ENCODE measurements around the gene RCE1. TPM values are rescaled to one million over a fixed set of nuclear protein-coding genes. Genes with fewer than 3 reads are reported as not detected.

The RCE1 gene
- polyA plus RNA-seq, 12 donors: 11.2 to 29.3 (median 12.6) TPM; not detected in 1

DNA sequence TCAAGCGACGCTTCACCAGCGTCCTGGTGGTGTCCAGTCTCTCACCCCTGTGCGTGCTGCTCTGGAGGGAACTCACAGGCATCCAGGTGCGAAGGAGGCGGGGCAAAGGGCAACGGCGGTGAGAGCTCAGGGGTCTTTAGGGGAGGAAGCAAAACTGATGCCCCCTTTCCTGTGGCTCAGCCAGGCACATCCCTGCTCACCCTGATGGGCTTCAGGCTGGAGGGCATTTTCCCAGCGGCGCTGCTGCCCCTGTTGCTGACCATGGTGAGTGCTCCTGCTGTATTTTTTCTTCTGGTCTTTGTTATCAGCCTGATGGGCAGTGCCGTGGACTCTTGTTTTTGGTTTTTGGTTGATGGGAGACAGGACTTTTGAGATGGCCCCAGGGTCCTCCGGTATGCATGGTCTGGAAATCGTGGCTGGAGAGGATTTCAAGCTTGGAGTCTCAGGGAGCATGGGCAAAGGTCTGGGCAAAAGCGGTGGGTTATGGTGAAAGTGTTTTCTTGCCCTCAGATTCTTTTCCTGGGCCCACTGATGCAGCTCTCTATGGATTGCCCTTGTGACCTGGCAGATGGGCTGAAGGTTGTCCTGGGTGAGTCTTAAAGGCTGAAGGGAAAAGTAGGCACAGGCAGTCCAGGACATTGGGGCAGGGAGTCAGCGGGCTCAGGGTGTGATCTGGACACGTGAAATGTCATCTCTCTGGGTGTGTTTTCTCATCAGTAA, 695 bp downstream of the RCE1 start:
- DNase-seq: no peak

DNA sequence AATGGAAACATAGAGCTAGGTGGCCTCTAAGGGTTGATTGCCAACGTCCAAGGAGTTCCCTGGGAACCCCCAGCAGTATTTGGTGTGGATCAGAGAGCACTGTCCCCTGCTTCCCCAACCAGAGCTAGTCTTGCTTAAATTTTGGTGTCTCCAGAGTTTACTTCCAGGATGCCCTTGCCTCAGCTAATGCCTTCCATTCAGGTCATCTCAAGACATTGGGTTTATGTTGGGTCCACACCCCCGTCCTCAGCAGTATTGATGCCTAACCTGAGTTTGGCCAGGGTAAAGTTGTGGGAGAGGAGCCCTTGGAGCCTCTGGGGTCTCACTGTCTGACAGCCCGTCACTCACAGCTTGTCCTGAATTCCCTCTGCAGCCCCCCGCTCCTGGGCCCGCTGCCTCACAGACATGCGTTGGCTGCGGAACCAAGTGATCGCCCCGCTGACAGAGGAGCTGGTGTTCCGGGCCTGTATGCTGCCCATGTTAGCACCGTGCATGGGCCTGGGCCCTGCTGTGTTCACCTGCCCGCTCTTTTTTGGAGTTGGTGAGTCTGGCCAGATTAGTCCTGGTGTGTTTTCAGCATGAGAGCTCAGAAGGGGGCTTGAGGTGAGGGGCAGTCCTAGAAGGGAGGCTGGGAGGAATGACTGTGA, 1.4 kb downstream of the RCE1 start:
- no peak for DNase-seq

DNA sequence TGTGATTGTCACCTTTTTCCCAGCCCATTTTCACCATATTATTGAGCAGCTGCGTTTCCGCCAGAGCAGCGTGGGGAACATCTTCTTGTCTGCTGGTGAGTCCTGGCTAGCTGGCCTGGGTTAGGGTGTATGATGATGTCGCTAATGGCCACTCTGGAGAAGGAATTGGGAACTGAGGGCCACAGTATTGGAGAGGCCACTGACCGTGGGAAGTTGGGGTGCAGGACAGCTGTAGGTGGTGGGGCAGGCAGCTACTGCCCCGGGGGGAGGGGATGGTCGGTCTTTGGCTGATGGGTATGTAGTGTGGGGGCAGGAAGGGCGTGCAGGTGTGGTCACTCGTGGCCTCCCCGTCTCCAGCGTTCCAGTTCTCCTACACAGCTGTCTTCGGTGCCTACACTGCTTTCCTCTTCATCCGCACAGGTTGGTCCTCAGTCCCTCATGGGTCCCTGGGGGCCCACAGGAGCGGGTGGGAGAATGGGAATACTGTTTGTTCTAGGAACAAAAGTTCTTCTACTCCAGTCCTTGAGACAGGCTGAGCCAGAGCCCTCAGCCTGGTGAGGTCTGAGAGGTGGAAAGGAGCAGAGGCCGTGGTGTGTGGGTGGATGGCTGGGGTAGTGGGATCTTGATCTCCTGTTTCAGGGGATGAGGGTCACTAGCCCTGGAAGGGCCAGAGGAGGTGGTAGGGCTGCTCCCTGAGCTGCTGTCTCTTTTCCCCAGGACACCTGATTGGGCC, 2.1 kb downstream of the RCE1 start:
- DNase-seq: no peak

DNA sequence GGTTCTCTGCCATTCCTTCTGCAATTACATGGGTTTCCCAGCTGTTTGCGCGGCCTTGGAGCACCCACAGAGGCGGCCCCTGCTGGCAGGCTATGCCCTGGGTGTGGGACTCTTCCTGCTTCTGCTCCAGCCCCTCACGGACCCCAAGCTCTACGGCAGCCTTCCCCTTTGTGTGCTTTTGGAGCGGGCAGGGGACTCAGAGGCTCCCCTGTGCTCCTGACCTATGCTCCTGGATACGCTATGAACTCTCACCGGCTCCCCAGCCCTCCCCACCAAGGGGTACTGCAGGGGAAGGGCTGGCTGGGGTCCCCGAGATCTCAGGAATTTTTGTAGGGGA, 2.6 kb downstream of the RCE1 start:
- no peak for DNase-seq

DNA sequence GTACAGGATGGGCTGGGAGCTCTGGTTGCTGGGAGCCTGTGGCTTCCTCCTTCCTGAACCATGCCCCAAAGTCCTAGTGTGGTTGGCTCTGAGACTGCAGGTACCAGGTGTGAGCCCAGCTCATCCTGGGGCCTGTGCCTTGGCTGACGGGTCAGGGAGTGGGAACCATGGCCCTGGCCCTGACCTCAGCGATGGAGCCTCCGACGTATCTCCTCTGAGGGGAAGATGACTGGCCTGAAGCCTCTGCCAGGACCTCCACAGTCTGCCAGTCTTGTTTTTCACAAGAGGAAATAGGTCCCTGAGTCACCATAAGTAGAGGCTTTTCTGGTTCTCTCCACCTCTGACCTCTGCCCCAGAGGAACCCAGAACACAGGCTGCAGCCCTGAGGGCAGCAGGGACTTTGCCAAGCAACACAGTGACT, 3.4 kb downstream of the RCE1 start:
- no peak for DNase-seq

DNA sequence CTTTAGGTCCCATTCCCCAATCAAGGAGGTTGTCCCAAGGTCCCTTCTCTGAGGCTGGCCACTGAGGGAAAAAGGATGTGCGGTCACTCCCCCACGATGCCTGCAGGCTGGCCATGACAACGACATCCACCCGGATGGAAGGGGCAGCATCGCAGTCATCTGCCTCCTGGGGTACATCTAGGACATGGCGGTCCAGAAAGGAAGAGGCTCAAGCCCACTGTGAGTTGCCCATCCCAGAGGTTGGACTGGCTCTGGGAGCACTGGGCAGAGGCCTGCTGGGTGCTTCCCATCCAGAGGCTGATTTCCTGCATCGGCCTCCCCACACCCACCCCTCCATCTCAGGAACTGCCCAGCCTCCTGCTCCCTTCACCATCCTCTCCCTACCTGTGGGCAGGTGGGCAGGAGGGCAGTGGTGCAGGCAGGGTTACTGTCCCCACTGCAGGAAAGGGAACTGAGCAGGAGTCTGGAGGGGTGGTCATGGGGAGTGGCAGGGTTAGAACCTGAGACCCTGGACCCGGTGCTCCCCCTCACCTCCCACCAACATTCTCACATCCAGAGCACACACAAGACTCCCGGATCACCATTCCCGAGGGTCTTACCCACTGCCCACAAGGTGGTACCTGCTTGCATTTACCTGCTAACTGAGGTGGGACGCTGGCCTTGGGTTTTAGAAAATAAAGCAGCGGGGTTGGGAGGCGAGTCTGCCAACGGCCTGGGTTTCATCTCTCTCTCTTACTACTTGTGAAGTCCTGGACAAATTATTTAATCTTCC, 4.4 kb downstream of the RCE1 start:
- no peak for DNase-seq

DNA sequence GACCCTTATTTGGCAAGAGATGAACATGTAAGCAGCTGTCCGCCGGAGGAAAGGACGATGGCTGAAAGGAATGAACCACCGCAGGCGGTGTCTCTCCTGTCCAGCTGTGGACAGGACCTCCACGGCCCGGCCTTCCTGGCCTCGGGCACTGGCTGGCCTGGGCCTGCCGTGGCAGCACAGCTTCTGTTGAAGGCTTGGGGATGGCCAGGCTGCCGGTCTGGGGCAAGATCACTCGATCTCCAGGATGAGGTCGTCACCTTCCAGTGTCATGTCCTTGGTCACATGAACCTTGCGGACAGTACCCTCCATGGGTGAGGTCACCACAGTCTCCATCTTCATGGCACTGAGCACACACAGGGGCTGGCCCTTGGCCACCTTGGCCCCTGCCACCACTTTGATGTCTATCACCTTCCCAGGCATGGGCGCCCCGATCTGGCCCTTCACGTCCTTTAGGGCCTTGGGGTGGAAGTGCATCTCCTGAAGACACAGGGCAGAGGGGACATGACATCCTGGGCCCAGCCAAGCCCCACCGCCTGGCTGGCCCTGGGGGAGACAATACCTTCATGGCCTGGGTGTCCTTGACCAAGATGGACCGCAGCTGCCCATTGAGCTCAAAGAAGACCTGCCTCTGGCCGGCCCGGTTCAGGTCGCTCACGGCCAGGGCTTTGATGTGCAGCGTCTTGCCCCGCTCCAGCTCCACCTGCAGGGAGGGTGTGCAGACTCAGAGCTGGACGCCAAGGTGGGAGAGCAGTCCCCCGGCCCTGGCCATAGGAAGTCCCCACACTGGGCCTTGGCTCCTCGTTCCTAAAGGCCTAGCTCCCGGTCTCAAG, 5.6 kb downstream of the RCE1 start:
- DNase-seq: no peak

DNA sequence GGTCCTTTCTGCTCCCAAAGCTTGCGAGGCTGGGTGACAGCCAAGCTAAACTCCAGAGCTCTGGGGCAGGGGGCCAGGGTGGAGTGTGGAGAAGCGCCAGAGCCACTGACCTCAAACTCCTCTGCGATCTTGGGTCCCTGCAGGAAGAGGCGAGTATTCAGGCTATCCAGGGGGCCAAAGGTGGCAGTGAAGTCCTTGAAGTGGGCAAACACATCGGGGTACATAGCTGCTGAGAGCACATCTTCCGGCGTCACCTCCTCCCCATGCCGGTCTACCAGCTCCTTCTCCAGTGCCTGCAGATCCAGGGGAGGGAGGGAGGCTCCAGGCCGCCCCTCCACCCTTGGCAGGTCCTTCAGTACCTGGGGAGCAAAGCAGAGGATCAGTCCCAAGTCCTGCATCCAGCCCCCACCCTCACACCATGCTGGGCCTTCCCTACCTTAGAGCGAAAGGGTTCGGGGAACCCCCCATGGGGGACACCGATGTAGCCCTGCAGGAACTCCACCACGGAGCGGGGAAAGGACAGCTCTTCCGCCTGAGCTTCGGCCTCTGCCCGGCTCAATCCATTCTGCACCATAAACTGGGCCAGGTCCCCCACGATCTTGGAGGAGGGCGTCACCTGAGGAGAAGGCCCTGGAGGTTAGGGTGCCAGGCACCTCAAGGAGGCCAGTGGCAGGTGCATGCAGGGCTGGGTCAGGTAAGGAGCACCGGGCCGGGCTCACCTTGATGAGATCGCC, 6.4 kb downstream of the RCE1 start:
- no peak for DNase-seq

DNA sequence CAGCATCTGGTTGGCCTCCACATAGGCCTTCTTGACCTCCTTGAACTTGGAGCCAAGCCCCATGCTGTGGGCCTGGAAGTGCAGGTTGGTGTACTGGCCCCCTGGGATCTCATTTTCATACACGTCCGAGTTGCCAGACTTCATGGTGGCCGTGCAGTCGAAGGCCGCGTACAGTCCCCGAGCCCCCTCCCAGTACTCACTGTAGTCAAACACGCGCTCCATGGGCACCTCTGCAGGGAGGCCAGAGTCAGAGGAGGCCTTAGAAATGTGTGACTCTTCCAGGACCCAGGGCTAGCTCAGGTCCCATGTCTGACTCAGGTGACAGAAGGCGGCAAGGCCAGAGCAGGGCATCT, 7.0 kb downstream of the RCE1 start:
- no peak for DNase-seq

DNA sequence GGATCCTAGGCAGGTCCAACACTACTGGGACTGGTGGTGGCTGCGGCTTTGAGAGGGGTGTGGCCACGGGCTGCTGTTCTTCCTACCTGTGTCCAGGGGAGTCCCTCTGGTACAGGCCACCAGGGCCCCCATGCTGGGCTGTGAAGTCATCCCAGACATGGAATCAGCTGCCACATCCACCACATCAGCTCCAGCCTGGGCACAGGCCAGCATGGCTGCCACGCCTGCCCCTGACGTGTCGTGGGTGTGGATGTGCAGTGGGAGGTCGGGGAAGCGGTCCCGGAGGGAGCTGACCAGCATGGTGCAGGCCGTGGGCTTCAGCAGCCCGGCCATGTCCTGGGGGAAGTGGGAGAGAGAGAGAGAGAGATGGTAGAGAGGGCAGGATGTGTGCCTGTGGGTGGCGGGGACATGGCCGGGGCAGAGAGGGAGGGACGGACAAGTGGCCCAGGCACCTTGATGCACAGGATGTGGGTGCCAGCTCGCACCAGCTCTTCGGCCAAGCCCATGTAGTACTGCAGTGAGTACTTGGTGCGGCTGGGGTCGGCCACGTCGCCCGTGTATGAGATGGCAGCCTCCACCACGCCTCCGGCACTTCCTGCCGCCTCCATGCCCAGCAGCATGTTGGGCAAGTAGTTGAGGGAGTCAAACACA, 7.5 kb downstream of the RCE1 start:
- DNase-seq: no peak

DNA sequence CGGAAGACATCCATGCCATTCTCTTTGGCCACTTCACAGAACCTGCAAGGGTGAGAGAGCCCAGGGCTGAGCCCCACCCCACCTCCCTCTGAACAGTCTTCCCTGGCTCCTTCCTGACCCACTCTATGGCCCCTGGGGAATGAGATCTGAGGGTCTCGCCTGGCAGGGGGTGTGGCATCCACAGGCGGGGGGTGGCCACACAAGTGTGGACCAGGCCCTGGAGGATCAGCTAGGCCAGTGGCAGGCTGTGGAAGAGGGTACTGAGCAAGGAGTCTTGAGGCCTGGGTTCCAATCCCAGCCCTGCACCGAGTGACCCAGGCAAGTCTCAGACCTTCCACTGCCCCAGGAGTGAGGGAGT, 8.0 kb downstream of the RCE1 start:
- DNase-seq: no peak

DNA sequence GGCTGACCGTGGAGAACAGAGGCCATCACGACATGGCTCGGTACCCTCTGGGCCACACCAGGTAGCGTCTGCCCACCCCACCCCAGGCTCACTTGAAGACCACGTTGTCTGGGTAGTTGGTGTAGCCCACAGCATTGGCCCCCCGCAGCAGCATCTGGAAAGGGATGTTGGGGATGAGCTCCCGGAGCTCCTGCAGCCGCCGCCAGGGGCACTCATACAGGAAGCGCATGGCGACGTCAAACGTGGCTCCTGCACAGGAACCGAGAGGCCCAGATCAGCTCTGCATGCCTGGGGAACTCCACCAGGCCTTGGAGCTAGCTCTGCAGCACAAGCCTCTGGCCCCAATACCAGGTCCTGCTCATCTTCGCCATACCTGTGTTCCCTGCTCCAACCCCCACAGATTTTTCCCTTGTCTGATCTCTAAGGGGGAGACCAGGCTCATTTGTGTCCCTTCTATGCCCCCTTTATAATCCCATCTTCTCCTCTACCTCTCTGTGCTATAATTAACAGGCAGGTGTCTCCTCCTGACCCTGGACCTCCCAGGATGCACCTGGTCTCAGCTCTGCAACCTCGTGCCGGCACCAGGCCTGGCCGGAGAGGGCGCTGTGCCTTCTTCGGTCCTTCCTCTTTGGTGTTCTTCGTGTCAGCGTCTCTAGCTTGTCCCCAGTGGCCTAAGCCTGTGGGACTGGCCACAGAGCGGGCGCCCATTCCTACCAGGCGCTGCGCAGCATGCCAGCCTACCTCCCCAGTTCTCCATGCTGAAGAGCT, 8.6 kb downstream of the RCE1 start:
- DNase-seq: no peak

DNA sequence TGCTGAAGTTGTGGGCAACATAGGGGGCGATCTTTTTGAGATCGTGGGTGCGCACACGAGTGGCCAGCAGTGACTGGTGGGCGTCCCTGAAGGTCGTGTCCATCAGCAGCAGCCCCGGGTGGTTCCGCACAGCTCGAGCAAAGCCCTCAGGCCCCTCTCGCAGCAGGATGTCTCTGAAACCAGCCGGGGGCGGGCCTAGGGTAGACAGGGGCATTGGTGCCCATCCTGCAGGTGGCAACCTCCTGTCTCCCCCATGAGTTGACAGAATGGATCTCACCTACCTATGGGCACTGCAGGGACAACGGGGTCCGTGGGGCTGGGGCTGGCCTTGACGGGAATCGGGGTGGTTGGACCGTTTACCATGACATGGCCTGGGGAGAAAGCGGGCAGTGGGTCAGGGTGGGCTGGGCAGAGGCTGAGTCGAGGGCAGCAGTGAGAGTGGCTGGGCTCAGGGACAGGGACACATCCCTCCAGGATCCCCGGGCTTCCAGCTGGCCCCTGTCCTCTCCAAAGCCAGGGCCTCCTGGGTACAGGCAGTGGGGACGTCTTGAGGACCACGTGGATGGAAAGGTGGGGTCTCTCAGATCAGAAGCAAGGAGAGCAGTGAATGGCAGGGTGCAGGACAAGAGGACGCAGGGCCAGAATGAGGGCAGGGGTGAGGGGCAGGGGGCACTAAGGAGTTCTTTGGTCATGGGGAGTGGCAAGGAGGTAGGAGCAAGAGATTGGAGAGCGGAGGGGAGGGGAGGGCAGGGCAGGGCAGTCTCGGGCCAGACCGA, 9.4 kb downstream of the RCE1 start:
- no peak for DNase-seq

DNA sequence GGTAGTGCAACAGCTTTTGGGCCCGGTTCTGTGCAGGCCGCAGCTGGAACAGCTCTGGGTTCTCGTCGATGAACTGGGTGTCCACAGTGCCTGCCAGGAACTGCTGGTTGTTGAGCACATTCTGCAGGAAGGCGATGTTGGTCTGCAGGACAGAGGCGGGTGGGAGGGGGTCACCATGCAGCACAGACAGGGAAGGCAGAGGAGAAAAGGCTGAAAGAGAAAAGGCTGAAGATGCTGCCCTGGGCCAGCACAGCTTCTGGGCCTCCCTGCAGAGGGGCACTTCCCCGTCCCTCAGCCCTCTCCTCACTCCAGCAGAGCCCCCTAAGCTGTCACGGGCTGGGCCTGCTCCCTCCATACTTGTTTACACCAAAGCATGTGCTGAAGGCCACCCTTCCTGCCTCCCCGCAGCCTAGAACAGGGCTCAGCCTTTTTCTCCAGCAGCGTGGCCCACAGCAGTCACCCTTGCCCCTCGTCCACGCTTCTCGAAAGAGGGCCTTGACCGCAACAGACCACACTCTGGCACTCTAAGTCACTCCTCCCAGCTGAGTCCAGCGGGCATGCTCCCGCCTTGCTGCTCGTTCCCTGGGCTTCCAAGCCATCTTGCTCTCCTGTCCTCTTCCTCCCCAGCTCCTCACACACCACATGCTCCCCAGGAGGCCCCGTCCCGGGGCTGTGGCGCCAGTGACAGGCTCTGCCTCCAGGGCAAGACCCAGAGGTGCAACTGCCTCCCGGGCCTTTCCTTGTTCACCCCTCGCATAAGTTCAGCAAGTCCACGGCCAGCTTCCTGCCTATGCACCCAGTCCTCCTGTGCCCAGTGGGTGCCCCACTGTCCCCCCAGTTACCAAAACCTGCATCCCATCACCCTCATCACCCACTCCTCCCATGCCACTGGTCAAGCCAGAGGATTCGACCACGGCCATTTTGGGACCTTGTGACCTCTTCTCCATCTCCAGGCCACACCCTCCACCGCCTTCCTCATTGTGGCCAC, 10.3 kb downstream of the RCE1 start:
- no peak for DNase-seq

DNA sequence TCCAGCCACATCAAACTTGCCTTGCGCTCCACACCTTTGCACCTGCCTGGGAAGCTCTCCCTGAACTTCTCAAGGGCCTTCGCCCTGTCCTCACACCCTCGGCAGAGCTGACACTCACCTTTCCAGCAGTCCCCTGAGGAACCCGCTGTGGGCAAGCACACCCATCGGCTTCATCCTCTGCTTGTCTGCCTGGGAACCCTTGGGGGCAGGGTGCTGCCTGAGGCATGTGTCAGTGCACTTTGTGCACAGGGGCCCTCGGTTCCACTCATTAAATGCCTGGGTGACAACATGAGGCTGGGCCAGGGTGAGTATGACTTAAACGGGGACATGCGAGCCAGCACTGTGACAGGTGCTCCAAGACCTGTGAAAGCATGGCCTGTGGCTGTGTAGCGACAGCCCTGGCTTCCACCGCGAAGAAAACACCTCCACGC, 11.0 kb downstream of the RCE1 start:
- no peak for DNase-seq

DNA sequence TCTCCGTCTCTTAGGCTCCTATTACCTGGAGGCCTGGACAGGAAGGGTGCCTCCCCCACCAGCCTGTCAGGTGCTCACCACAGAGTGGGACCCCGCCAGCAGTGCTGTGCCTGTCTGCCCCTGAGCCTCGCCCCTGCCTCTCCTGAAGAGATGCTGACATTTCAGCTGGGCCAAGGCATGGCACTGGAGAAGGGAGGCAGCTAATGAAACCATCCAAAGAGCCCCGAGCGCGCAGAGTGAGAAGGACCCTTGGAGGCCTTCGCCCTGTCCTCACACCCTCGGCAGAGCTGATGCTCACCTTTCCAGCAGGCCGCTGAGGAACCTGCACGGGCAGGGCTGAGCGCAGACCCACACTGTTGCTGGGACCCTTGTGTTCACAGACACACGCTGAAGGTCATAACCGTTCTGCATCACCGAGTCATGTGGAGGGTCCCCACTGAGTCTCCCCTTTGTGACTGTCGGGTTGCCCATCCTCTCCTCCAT, 11.5 kb downstream of the RCE1 start:
- no peak for DNase-seq
